Measurements from ENCODE around the gene ATP10D.

DNA sequence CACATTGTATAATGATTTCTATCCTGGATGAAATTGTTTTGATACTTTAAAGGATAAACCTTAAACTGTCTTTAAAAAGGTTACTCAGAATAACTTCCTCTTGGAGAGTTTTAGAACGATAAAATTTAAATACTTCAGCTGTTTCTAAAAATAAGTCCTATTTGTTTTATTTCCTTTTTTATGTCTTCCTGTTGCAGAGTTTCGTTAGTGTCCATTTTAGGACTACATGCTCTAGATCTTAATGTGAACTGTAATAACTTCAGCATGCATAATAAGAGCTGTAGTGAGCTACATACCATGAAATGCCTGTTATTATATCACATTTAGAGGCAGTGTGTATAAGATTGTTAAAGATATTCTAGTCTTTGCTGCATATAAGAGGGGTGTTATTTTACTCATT is 14.6 kb downstream of the ATP10D start:
- TF ChIP-seq, protein P1, sequence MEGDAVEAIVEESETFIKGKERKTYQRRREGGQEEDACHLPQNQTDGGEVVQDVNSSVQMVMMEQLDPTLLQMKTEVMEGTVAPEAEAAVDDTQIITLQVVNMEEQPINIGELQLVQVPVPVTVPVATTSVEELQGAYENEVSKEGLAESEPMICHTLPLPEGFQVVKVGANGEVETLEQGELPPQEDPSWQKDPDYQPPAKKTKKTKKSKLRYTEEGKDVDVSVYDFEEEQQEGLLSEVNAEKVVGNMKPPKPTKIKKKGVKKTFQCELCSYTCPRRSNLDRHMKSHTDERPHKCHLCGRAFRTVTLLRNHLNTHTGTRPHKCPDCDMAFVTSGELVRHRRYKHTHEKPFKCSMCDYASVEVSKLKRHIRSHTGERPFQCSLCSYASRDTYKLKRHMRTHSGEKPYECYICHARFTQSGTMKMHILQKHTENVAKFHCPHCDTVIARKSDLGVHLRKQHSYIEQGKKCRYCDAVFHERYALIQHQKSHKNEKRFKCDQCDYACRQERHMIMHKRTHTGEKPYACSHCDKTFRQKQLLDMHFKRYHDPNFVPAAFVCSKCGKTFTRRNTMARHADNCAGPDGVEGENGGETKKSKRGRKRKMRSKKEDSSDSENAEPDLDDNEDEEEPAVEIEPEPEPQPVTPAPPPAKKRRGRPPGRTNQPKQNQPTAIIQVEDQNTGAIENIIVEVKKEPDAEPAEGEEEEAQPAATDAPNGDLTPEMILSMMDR (IDR thresholded peaks at IDR 0.05; ENCODE audit: low read length), result no peak
- no peak for TF ChIP-seq EZH2 (IDR thresholded peaks at IDR 0.05; ENCODE audit: borderline replicate concordance, low read length)

Data from OCI-LY1 (cell line).